Type B pancreatic cell (in vitro differentiated cells): ENCODE data around the gene GRM2. TPM values are rescaled to one million over a fixed set of nuclear protein-coding genes. Genes with fewer than 3 reads are reported as not detected.

Experiments used
- DNase-seq: peaks from one replicate; pipeline ENCODE4 v3.0.0; 2021; ENCODE audit warnings: mixed read lengths; ENCODE audit not compliant: unreplicated experiment; ENCODE audit errors: extremely low spot score
- H3K27ac Mint-ChIP-seq: 2 replicates; pipeline ENCODE4 v1.8.0; 2021; ENCODE audit warnings: mild to moderate bottlenecking, mixed read lengths
- H3K27me3 Mint-ChIP-seq: 2 replicates; pipeline ENCODE4 v1.8.0; 2021; ENCODE audit warnings: mixed read lengths
- H3K36me3 Mint-ChIP-seq: 2 replicates; pipeline ENCODE4 v1.8.0; 2021; ENCODE audit warnings: mixed read lengths
- H3K4me1 Mint-ChIP-seq: one replicate; pipeline ENCODE4 v1.8.0; 2021; ENCODE audit warnings: mixed read lengths; ENCODE audit not compliant: unreplicated experiment
- H3K4me3 Mint-ChIP-seq: 2 replicates; pipeline ENCODE4 v1.8.0; 2021; ENCODE audit warnings: mild to moderate bottlenecking, mixed read lengths
- H3K9me3 Mint-ChIP-seq: 2 replicates; pipeline ENCODE4 v1.8.0; 2021; ENCODE audit warnings: mixed read lengths
- total RNA-seq: library from RNA; stranded (reverse); gene quantifications from 2 replicates; pipeline ENCODE4 v1.2.1, GENCODE V29; 2021; ENCODE audit warnings: low replicate concordance
- TF ChIP-seq, protein P1 (sequence below): fragments of 200-600 bp; sonication (generic); conservative IDR thresholded peaks from 2 replicates; pipeline ENCODE4 v1.5.0; 2021; ENCODE audit warnings: antibody characterized with exemption, mild to moderate bottlenecking

Gene GRM2
- total RNA-seq, 1 donor from 2014 or later = 0.58 TPM

DNA sequence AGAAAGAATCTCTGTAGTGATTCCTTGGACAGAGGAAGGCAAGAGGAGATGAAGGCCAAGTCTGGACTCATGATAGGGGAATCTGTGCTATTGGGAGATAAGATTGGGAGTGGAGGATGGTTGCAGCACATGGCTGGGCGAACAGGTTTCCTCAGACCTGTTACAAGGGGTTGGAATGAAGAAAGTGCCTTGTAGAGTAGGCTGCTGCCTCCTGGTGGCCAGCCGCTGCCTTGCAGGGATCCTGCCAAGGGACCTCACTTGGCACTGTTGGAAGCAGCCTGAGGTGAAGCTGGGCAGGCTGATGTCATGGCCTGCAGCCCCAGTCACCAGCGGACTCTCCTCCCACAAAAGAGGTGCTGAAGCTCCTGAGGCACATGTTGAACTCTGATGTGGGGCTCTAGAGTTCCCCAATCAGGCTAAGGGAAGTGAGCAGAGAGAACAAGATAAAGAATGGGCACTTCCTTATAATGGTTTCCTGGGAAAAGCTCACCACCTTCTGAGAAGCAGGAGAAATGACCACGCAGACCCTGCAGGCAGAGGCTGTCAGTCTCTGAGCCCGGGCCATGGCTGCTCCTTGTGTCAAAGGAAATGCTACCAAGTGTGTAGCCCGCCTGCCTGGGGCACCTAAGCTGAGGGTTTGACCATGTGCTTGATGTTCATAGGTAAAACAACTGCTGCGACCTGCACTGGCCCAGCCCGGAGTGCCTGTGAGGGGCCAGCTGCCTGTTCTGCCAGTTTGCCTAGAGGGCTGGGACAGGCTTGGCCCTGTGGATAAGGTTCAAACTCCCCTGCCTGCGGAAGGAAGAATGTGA lies 37.4 kb upstream of the GRM2 start:
- Mint-ChIP-seq H3K9me3 (no peaks in the 10 kb centered on the region), H3K27ac (peak overlapping the region; percentile 92), H3K27me3 (no peaks in the 10 kb centered on the region), H3K36me3 (no peaks in the 10 kb centered on the region), H3K4me1 (peaks cover 33% of the 10 kb centered on the region), H3K4me3 (peak overlapping the region; percentile 88)
- peak; percentile 90 for DNase-seq
- TF ChIP-seq, protein P1, sequence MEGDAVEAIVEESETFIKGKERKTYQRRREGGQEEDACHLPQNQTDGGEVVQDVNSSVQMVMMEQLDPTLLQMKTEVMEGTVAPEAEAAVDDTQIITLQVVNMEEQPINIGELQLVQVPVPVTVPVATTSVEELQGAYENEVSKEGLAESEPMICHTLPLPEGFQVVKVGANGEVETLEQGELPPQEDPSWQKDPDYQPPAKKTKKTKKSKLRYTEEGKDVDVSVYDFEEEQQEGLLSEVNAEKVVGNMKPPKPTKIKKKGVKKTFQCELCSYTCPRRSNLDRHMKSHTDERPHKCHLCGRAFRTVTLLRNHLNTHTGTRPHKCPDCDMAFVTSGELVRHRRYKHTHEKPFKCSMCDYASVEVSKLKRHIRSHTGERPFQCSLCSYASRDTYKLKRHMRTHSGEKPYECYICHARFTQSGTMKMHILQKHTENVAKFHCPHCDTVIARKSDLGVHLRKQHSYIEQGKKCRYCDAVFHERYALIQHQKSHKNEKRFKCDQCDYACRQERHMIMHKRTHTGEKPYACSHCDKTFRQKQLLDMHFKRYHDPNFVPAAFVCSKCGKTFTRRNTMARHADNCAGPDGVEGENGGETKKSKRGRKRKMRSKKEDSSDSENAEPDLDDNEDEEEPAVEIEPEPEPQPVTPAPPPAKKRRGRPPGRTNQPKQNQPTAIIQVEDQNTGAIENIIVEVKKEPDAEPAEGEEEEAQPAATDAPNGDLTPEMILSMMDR = peak; percentile 95

DNA sequence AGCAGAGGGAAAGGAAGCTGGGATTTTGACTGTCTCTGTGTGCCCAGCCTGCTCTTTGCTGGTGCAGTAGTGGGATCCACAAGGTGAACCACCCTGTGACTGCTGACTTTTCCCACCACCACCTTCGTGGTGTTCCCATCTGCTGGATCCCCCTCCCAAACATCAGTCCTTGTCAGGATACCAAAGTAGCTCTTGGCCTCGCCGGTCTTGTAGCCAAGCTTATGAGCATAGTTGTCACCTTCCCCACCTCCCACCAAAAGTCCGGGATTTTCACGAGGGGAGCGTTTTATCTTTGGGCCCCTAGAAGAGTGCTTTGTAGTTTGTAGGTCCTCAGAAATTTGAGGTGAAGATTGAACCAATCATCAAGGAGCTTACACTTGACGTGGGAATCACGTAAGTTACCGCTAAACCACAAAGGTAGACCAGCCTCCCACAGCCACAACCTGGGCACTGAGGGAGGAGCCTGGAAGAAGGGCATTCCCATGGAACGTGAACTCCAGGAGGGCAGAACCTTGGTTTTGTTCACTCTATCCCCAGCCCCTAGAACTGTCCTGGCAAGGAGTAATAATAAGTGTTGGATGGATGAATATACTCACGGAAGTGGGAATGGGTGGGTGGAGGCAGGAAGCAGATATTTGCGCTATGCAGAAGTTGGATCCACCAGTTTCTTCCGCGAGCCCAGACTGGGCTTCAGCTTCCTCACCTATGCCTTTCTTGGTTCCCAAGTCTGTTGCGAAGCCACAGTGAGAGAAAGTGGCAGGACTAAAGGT lies 36.6 kb upstream of the GRM2 start:
- TF ChIP-seq, protein P1 = no peak
- H3K27me3 Mint-ChIP-seq = no peaks in the 10 kb centered on the region
- no peaks in the 10 kb centered on the region for H3K36me3 Mint-ChIP-seq
- peak overlapping the region; percentile 66 for H3K27ac Mint-ChIP-seq
- H3K4me1 Mint-ChIP-seq = peaks cover 33% of the 10 kb centered on the region
- H3K4me3 Mint-ChIP-seq = peak overlapping the region; percentile 75
- H3K9me3 Mint-ChIP-seq = no peaks in the 10 kb centered on the region
- DNase-seq = no peak

DNA sequence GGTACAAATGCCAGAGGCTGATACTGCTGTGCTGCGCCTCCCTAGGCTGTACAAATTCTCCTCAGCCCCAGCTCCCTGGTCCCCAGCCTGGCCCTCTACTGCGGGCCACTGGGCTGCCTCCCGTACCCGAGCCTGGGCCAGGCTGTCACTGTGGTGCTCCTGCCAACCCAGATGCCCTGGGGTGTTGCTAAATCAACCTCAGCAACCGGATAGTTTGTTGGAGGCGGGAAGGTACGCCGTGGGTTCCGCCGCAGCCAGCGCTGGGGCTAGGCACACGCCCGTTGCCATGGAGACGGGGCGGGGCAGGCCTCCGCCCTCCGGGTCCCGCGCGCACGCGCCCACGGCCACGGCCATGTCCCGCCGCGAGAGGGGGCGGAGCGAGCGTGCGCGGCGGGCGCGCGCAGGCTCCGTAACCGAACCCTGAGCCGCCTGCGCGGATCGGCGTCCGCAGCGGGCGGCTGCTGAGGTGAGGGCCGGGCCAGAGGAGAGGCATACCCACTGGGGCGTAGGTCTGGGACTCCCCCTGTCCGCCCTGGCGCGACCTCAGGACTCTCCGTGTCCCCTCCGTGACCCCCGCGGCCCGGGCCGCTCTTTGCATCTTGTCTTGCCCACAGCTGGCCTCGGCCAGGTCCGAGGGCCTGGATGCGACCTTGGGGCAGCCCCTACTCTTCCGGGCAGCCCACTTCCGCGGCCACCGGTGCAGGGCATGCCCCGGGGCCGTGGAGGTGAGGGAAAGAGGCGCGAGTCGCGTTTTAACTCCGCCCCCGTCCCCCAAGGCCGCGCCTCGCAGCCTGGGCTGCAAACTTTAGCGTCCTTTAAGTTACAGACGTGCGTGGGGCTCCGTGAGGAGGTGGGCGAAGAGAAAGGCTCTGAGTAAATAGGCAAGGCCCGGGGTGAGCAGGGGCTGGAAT lies 35.8 kb upstream of the GRM2 start, which contains the start of gene TEX264:
Gene TEX264, plus strand, starts transcription at position 430 of the 911 bp plus-strand sequence. CDS start 3,053 bp downstream, outside the sequence.
- TF ChIP-seq, protein P1 = no peak
- H3K27me3 Mint-ChIP-seq = no peaks in the 10 kb centered on the region
- H3K27ac Mint-ChIP-seq = peak within 1 kb of the TSS; percentile 76
- H3K4me3 Mint-ChIP-seq = peak within 1 kb of the TSS; percentile 87
- no peaks in the 10 kb centered on the region for H3K9me3 Mint-ChIP-seq
- H3K4me1 Mint-ChIP-seq = peaks cover 30% of the 10 kb centered on the region
- no peaks in the 10 kb centered on the region for H3K36me3 Mint-ChIP-seq
- DNase-seq = peak; percentile 91

DNA sequence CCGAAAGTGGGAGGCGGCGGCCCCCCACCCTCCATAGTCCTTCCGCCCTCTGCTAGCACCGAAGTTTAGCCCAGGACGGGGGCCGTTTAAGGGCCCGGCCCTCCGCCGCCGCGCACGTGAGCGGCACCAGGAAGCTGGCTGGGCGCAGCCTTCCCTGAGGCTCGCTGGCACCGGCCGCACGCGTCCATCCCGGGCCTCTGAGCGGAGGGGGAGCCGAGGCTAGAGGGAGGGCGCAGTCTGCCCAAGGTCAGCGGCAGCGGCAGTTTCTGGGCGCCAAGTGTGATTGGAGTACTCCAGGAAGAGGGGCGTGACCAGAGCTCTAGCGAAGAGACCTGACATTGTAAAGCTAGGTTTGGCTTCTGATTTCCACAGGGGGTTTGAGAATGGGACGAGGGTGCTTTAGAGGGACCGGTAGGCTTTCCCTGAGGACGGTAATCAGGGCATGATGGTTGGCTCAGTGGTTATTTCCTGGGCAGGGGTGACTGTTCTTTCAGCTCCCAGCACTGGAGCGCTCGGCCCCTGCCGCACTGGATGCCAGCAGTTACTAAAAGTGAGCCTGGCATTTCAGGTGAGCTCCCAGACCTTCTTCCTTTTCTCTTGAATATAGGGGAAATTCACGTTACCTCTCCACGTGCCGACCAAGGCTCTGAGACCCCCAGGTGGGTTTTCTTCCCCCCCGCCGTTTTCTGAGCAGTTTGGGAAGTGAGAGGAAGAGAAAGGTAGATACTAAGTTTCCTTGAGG lies 35.0 kb upstream of the GRM2 start:
- H3K36me3 Mint-ChIP-seq = no peaks in the 10 kb centered on the region
- DNase-seq = no peak
- H3K9me3 Mint-ChIP-seq = no peaks in the 10 kb centered on the region
- H3K4me3 Mint-ChIP-seq = peak overlapping the region; percentile 87
- no peaks in the 10 kb centered on the region for H3K27me3 Mint-ChIP-seq
- peak overlapping the region; percentile 76 for H3K27ac Mint-ChIP-seq
- TF ChIP-seq, protein P1 = no peak
- peaks cover 30% of the 10 kb centered on the region for H3K4me1 Mint-ChIP-seq
